Nephron progenitor cell (in vitro differentiated cells): ENCODE data around the gene IFIT2.

Source experiments
- DNase-seq: peaks from one replicate; pipeline ENCODE4 v3.0.0; 2021
- H3K27ac Mint-ChIP-seq: 2 replicates; pipeline ENCODE4 v1.8.0; 2021; ENCODE audit warnings: mild to moderate bottlenecking, moderate library complexity, mixed read lengths
- H3K27me3 Mint-ChIP-seq: 2 replicates; pipeline ENCODE4 v1.8.0; 2021; ENCODE audit warnings: mild to moderate bottlenecking, low read depth, mixed read lengths; ENCODE audit not compliant: poor library complexity
- H3K36me3 Mint-ChIP-seq: 2 replicates; pipeline ENCODE4 v1.8.0; 2021; ENCODE audit warnings: low read depth, mixed read lengths
- H3K4me1 Mint-ChIP-seq: 2 replicates; pipeline ENCODE4 v1.8.0; 2021; ENCODE audit warnings: mixed read lengths
- H3K4me3 Mint-ChIP-seq: 2 replicates; pipeline ENCODE4 v1.8.0; 2021; ENCODE audit warnings: mild to moderate bottlenecking, moderate library complexity, mixed read lengths
- H3K9me3 Mint-ChIP-seq: 2 replicates; pipeline ENCODE4 v1.8.0; 2021; ENCODE audit warnings: mild to moderate bottlenecking, moderate library complexity, mixed read lengths
- TF ChIP-seq, protein P1 (sequence below): fragments of 200-600 bp; sonication (generic); IDR thresholded peaks from 2 replicates; pipeline ENCODE4 v1.5.0; 2021; ENCODE audit warnings: antibody characterized with exemption

IFIT2 gene

DNA sequence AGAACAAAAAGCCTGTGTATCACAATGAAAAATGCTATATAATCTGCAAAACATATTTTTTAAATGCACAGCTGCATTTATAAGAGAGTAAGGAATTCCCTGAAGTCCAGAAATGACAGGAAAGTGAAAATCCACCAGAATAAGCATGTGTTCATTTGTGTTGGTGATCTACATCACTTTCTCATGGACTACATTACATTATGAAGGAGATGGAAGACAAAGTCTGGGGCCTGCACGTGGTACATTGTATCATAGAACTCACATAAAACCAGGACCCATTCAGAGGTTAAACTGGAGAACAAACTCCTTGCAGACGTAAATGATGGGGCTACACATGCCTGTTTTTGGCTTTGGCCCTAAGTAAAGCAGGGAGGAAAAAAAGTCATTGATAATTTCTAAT, 42.3 kb downstream of the IFIT2 start:
- Mint-ChIP-seq H3K4me1 (peaks cover 60% of the 10 kb centered on the region), H3K4me3 (no peak overlapping the region), H3K27ac (no peak overlapping the region), H3K36me3 (peaks cover 8% of the 10 kb centered on the region), H3K9me3 (no peaks in the 10 kb centered on the region), H3K27me3 (no peaks in the 10 kb centered on the region)
- TF ChIP-seq, protein P1, sequence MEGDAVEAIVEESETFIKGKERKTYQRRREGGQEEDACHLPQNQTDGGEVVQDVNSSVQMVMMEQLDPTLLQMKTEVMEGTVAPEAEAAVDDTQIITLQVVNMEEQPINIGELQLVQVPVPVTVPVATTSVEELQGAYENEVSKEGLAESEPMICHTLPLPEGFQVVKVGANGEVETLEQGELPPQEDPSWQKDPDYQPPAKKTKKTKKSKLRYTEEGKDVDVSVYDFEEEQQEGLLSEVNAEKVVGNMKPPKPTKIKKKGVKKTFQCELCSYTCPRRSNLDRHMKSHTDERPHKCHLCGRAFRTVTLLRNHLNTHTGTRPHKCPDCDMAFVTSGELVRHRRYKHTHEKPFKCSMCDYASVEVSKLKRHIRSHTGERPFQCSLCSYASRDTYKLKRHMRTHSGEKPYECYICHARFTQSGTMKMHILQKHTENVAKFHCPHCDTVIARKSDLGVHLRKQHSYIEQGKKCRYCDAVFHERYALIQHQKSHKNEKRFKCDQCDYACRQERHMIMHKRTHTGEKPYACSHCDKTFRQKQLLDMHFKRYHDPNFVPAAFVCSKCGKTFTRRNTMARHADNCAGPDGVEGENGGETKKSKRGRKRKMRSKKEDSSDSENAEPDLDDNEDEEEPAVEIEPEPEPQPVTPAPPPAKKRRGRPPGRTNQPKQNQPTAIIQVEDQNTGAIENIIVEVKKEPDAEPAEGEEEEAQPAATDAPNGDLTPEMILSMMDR: no peak
- DNase-seq: no peak

DNA sequence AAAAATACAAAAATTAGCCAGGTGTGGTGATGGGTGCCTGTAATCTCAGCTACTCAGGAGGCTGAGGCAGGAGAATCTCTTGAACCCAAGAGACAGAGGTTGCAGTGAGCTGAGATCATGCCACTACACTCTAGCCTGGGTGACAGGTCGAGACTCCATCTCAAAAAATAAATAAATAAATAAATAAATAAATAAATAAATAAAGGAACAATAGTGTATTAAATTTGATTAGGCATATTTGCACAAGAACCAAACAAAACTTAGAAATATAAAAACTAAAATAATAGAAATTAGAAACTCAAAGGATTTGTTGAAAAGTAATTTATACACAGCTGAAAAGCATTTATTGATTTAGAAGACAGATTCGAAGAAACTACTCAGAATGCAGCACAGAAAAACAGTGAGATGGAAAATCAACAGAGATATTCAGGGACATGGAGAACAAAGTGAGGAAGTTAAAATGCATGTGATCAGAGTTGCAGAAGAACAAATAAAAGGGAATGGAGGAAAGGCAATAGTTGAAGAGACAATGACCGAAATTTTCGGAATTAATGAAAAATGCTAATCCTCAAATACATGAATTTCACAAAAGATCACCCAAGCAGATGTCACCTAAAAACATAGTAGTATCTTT, 43.6 kb downstream of the IFIT2 start:
- no peaks in the 10 kb centered on the region for H3K27me3 Mint-ChIP-seq
- H3K4me1 Mint-ChIP-seq: peaks cover 73% of the 10 kb centered on the region
- TF ChIP-seq, protein P1: no peak
- H3K9me3 Mint-ChIP-seq: no peaks in the 10 kb centered on the region
- H3K36me3 Mint-ChIP-seq: no peaks in the 10 kb centered on the region
- no peak overlapping the region for H3K27ac Mint-ChIP-seq
- no peak for DNase-seq
- H3K4me3 Mint-ChIP-seq: no peak overlapping the region

DNA sequence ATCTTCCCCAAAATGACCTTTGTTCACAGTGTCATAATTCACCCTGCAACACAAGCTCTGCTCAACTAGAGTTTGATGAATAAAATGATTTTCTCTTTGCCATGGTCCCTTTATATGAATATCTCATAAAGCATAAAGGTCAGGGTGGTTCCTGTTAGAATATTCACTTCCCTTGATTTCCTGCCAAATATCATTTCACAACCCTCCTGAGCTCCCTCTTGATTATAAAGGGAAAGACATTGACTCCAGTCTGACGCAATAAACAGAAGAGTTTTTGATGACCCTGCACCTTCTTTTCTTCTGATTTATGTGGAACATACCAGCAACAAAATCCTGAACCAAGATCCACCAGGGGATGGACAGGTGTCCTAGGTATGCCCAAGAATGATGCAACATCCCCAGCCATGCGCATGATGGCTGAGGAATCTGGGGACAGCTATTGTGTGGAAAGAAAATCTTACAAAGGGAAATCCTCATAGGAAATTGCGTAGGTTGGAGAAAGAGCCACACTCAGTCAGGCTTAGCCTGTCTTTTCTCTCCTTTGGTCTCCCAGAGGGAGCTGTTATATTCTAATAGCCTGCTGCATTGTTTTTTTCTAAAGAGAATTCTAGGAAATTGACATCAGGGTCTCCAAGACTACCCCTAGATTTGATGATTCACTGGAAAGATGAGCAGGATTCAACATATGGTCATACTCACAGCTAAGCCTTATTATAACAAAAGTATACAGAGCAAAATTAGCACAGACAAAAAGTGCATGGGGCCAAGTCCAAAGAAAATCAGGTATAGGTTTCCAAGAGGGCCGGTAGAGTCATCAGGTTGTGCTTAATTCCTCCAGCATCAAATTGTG, 44.8 kb downstream of the IFIT2 start:
- Mint-ChIP-seq H3K36me3 (no peaks in the 10 kb centered on the region), H3K4me3 (no peak overlapping the region), H3K27ac (peak overlapping the region; percentile 3), H3K27me3 (no peaks in the 10 kb centered on the region), H3K4me1 (peaks cover 84% of the 10 kb centered on the region), H3K9me3 (no peaks in the 10 kb centered on the region)
- DNase-seq: no peak
- TF ChIP-seq, protein P1: no peak

DNA sequence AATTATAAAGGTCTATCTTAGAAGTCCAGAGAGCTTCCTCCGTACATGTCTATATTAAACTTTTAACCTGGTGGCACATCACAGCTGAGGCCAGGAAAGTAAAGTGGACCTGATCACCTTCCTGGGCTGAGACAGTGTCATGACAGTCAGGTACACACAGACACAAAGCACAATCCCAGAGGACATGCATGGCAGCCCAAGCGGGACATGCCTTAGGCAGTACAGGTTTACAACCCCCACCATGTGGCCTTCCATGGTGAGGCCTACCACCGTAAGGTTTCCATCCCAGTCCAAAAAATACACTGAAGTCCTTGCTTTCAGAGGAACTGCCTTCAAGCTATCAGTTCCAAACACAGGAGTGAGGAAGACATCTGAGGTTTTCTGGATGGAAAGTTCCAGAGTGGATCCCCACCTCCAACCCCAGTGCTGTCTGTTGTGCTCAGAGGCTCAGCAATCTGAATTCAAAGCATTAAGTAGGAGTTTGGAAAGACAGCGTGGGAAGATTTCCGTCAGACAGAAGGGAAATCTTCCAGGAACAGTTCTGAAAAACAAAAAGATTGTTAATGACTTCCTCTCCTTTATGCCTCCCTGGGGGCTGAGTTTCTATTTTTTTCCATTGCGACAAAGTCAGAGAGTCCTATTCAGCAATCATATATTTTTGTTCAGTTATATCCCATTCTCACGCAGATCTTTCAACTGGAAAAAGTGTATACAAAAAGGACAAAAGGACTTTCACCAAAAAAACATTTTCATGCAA, 46.0 kb downstream of the IFIT2 start:
- TF ChIP-seq, protein P1: no peak
- H3K4me3 Mint-ChIP-seq: peak overlapping the region; percentile 19
- DNase-seq: peak; percentile 9
- peaks cover 92% of the 10 kb centered on the region for H3K4me1 Mint-ChIP-seq
- H3K27me3 Mint-ChIP-seq: no peaks in the 10 kb centered on the region
- H3K9me3 Mint-ChIP-seq: no peaks in the 10 kb centered on the region
- peak overlapping the region; percentile 96 for H3K27ac Mint-ChIP-seq
- H3K36me3 Mint-ChIP-seq: peaks cover under 1% of the 10 kb centered on the region

DNA sequence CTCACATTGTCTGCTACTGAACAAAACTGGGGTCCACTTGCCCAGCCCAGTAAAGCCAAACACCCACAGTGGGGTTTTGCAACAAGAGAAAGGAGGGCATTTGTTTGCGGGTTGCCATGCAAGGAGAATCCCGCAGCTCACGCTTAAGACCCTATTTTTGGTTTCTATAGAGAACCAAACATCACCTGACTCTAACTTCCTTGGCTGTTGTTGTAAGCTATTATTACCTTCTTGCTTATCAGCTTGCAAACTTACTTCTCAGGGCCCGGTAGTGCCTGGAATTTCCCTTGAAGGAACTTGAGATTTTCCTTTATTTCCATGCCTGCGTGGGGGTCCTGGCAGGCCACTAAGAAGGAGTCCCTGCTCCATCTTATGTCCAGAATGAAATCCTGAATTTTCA, 46.6 kb downstream of the IFIT2 start:
- Mint-ChIP-seq H3K27ac (peak overlapping the region; percentile 96), H3K36me3 (peaks cover 6% of the 10 kb centered on the region), H3K4me1 (peaks cover 90% of the 10 kb centered on the region), H3K9me3 (peaks cover 5% of the 10 kb centered on the region), H3K27me3 (peaks cover 4% of the 10 kb centered on the region), H3K4me3 (no peak overlapping the region)
- TF ChIP-seq, protein P1: no peak
- DNase-seq: no peak
